ENCODE results near the gene RFTN1. TPM values are rescaled to one million over a fixed set of nuclear protein-coding genes. Genes with fewer than 3 reads are reported as not detected.

Gene RFTN1
- total RNA-seq, 1 donor from 2014 or later, result 20.9 TPM

DNA sequence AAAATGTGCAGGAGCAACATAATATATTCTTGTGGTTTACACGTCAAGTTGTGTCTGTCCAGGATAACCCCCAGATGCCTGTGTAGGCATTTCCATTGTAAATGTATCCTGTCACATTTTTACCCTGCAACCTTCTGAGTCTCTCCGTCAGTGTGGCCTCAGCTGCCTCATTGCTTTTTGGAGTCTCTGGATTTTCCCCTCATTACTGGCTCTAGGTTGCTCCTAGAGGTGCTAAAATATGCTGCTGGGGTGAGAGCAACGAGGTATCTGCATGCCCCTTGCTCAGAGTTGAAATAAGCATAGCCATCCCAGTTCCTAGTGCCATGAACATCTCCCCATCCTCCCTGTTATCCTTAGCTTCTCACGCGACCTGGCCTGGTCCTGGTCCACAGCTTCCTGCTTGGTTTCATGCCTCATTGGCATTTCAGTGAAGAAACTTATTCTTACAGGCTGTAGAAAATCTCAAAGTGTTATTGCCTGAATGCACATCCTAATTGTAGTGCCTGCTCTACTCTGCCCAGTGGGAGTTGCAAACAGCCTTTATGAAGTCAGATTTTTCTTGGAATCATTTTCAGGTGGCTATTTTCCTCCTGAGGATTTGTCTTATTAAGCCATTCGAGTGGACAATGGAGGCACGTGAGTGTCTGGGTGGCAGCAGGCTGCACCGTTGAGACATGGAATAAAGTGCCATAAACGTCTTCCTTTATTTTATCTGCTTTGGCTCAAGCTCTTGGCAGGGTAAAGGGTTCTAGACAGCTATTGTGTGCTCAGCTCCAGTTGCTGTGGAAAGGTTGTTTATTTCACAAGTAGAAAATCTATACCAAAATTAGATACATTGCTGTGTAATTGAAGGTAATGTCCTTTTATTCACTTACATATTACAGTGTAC is 215.3 kb downstream of the RFTN1 start:
- ATAC-seq (no peak), DNase-seq (ENCODE audit: low spot score) (no peak)

DNA sequence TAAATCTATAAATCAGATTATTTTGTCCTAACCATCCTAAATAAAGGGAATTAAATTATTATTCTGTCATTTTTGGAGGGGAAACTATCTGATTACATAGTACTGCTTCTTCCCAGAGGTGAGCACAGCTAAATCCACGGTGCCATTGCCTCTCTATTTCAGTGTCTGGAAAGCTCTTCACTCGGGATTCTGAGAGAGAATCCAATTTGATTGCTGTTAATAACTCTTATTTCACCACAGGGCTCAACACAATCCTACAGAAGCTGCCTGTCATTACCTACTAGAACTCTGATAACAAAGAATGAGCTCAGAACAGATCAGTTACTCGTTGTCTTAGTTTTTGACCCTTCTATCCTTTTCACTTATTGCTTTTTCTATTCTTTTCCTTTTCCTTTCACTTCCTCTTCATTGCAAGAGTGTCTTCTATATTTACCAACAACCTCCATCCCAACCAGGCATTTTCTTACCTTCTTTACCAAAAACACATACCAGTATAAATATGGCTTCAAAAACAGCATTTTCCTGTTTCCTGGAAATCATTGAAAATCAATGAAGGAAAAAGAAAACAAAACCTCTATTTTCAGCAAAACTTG is 218.1 kb downstream of the RFTN1 start:
- no peak for ATAC-seq
- no peak for DNase-seq (ENCODE audit: low spot score)

DNA sequence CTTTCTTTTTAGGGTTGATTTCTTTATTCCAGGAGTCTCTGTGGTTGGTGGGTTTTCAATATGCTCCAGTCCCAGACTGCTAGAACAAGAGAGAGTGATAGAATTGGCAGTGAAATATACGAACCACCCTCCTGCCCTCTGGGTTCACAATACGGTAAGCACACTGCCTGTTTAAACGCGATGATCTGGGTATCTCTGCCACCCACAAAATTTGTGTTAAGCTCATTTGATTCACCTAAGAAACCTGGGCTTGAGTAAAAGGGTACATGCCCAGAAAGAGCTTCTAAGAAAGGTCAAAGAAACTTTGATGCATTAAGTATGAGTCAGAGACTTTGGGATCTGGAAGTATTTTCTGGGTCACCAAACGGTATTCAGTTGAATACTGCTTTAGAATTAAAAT is 218.7 kb downstream of the RFTN1 start:
- ATAC-seq (no peak), DNase-seq (ENCODE audit: low spot score) (no peak)

DNA sequence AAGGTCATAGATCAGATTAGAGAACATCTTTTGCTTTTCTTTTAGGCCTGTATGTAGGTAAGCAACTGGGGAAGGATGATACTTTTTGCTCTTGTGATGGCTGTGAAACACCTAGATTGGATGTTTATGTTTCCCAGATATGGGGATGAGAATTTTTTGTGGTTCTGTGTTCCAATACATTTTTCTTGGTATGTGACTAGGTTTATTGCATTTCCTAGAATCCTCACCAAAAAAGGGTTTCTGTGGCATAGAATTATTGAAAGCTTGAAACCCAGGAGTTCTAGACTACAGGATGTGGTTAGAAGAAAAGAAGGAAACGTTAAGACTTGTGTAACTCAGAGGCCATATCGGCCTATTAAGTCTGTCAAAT is 222.7 kb downstream of the RFTN1 start:
- DNase-seq (ENCODE audit: low spot score), result no peak
- peak; percentile 10 for ATAC-seq

DNA sequence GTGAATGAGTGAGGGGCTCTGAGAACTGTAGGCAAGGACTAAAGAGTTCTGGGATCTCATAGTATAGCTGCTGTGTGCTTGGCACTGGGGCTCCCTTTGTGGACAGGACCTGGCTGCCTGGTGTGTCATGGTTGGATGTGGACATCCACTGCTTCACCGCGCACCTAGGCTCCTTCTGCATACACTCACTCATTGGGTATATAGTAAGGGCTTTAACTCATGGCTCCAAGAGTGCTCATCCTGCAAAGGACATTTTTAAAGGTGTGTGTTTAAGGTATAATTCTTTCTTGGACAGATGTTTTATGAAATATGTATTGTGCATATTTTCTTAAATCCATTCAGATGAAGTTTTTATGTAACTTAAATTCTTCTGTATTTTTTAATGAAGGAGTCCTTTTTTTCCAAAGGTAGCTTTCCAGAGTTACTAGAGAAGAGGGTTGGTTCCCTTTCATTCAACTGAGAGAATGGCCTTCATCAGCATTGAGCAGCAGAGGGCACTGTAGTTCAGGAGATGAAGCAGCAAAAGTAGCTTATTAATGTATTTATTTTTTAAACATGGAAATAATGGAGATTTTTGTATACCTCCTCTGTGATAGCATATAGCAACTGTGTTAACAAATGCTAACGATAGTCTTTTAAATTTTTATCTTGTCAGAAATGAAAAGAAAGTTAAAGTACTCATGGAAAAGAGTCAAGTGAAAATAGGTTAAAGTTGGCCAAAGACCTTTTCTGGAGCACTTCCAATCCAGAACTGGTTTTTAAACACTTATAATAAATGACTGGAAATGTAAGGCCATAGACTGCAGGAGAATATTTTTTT is 223.3 kb downstream of the RFTN1 start:
- DNase-seq (ENCODE audit: low spot score) (no peak), ATAC-seq (peak; percentile 91)

DNA sequence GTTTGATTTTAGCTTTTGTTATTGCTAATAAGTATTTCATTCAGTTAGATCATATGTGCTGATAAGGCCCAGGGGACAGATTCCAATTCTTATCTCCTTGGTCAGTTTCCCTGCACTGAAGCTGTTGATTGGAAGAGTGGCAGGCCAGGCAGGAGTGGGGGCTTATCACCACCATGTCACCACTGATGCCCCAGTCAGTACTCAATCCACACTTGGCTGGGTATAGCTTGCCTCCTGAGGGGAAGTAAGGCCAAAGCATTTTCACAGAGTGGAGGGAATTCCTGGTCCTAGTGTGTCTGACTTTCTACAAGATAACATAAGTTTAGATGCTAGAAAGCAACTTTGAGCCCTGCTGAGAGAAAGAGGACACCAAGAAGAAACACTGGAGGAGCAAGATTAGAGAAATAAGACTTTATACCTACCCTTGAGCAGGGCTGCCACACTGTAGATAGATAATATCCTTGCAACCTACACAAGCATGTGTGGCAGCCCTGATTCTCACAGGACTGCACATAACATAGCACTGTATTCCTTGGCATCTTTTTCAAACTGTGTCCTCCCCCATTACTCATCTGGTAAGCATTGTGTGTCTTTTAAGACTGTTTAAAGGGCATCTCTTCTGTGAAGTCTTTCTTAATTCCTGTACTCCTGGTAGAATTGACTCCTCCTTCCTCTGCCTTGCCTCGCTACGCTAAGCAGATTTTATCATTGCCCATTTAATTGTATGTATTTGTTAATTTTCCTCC is 224.2 kb downstream of the RFTN1 start:
- no peak for DNase-seq (ENCODE audit: low spot score)

DNA sequence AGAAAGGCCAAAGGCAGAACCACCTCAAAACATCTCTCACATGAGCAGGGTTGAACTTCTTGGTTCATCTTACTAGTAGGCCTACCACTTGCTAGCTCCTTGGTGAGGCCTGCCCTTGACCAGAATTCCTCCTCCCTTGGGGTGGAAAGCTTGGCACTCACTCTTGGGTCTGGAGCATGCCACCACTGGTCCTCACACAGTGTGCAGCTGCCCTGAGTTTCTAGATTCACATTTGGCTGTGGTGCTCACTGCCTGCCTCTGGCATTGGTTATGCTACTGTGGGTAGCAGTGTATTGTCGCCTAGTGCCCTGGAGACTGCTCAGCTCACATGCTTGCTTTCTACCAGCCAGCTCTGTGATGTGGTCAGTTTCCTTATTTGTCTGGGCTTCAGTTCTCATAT is 224.8 kb downstream of the RFTN1 start:
- DNase-seq (ENCODE audit: low spot score) (no peak), ATAC-seq (no peak)

More for the DNA sequence above, 224.2 kb downstream of the RFTN1 start:
- no peak for ATAC-seq

DNA sequence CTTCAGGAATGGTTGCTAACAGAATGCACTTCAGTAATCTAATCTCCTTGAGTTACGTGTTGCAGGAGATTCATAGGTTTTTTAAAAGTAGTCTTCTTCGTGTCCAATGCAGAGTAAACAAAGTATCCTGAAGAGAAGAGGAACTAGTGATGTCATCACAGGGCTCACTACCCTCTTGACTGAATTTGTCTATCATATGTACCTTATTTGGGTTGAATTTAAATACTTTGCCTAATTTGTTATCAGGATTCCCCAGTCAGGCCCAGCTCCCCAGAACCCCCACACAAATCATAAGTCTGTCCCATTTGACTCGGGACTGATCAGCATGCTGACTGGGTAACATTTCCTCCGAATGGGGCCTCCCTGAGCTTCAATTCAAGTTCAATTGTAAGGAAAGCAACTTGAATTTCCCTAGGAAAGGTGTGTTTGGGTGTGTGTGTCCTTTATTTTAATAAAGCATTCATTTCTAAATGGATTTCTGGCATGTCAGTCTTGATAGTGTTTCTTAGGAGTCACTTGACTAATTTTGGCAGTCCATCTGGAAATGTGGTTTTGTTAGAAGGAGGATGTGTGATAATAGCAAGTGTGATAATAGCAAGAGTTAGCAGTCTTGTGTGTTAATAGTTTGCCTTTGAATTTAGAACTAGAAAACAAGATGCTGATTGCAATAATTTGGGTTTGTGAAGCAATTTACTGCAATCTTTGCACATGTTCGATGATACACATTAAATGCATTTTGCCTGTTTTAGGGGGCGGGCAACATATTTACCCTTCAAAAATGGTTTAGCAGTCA is 226.6 kb downstream of the RFTN1 start:
- ATAC-seq (no peak), DNase-seq (ENCODE audit: low spot score) (no peak)

DNA sequence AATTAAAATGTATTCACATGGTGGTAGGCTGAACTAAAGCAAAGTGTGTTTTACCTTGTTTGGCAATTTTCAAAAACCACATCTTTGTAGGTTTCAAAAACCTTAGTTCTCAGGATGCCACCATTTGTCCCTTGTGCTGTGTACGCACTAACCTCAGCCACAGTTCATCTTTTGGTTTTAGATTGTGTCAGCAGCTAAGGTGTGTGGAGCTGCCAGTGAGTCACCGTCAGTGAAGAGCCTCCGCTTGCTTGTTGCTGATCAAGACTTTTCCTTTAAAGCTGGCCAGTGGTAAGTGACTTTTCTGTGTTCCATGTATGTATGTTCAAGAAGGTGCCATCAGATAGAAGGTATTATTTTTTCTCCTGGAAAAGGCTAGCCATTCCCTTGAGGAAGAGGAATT is 227.3 kb downstream of the RFTN1 start:
- DNase-seq (ENCODE audit: low spot score), result no peak

DNA sequence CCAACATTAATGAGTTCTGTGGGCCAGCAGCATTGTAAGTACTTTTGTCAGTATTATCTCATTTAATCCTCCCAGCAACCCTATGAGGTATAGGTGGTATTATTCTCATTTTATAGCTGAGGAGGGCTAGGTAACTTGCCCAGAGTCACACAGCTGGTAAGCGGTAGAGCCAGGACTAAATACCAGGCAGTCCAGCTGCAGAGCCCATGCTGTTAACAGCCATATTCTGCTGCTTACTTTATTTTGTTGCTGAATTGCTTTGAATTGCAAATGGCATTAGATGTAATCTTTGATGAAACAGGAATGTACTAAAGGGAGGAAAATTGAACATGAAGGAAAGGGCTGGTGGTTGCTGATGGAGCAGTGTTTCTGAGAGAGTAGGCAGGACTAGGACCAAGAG is 228.9 kb downstream of the RFTN1 start:
- no peak for ATAC-seq
- no peak for DNase-seq (ENCODE audit: low spot score)

More for the DNA sequence above, 227.3 kb downstream of the RFTN1 start:
- no peak for ATAC-seq

DNA sequence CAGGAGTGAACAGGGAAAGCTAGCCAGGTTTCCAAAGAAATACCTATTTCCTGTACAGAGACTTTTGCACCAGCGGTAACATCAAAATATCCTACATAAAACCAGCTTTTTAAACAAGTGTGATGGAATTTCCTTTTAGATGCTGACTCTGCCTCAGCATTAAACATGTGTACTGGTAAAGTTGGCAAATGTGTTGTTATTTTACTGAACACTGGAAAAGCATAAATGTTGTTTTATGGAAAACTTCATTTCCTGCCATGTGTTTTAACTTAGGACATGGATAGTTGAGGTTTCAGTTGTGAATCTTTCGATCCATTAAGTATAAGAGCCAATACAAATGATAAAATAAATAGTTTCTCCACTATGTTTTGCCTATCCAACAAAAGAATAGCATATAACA is 232.8 kb downstream of the RFTN1 start:
- ATAC-seq (no peak), DNase-seq (ENCODE audit: low spot score) (no peak)

DNA sequence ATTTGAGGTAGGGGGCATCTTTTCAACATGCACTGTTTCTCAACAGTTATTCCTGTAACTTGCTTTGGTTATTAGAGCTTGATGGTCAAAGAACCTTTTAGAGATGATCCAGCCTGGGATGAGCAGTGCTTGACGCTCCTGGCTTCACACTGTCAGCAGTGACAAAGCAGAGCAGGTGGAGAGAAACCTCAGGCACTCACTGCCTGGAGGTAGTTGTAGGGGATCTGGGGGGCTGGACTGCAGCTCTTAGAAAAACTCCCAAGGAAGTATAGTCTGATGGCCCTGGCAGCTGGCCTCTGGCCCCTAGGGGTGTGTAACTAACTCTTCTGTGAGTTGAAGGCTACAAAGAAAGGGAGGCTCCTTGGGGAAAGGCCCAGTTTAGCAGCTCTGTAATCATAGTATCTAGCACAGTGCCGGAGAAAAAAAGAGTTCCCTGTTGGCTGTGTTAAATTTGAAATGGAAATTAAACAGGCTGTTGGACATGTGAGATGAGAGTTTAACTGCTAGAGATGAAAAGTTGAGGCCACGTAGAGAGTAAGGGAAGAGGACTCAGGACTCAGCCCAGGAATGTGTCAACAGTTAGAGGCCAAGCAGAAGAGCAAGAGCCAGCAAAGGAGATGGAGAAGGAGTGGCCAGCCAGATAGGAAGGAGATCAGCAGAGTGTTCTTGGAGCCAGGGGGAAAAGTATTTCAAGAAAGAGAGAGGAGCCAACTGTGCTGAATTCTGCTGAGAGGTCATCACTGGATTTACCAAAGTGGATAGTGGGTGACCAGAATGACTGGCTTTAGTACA is 234.3 kb downstream of the RFTN1 start:
- no peak for ATAC-seq
- no peak for DNase-seq (ENCODE audit: low spot score)

DNA sequence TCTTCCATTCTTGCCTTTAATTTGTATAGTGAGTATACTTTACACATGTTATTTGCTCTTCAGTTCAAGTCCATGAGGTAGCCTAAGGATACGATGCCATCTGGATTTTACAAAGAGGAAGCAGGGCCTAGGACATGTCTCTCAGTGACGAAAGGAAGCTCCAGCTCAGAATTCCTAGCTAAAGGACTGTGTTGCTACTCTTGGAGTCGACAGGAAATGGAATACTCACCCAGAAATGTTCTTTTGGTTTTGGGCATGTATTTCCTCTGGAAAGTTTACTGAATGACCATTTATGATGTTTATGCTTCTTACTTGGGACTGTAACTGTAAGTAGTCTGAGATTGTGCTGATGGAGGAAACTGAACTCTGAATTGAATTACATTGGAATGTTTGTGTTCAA is 236.0 kb downstream of the RFTN1 start:
- ATAC-seq, result no peak
- DNase-seq (ENCODE audit: low spot score), result no peak

DNA sequence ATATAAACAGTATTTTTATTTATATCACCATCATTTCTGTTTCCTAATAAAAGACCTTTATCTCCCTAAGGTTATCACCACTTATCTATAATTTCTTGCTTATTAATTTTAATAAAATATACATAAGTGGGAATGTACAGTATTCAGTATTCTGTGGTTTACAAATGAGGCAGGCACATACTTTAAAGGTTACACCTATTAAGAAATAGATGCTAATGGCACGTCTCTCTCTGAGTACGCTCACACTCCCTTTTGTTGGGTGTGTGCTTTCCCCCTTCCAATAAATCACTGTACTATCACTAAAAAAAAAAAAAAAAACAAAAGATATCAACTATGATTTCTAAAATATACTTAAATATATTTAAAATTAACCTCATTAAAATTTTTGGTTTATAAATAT is 239.6 kb downstream of the RFTN1 start:
- ATAC-seq (no peak), DNase-seq (ENCODE audit: low spot score) (no peak)

DNA sequence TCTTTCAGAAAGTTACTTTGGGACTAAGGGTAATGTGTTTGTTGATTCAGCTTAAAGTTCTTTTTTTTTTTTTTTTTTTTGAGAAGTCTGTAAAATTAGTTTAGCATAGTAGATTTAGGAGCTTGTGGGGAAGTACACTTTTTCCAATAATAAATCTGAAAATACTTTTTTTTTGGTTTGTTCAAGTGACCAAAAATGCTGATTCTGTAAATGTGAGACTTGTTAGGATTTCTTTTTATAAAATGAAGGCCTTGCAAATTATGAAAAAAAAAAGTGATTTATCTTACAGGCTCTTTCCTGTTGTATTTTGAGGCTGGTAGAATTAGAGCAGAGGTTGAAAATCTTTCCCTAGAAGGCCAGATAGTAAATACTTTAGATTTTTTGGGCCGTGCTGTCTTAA is 240.9 kb downstream of the RFTN1 start:
- no peak for ATAC-seq
- DNase-seq (ENCODE audit: low spot score), result no peak

DNA sequence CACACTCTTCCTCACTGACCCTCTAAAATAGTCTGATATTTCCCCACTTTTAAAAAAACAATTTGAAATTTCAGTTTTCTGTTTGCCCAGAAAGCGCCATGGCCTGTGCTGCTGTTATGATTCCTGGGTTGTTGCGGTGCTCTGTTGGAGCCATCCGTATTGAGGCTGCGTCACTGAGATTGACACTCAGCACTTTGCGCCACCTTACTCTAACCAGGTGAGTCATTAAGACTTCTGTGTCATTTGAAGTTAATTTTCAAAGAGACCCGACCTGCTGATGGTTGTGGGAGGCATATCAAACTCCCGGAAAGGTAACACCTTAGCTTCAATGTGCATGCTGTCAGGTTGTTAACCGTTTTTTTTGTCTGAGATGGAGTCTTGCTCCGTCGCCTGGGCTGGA is 242.6 kb downstream of the RFTN1 start:
- ATAC-seq, result no peak

DNA sequence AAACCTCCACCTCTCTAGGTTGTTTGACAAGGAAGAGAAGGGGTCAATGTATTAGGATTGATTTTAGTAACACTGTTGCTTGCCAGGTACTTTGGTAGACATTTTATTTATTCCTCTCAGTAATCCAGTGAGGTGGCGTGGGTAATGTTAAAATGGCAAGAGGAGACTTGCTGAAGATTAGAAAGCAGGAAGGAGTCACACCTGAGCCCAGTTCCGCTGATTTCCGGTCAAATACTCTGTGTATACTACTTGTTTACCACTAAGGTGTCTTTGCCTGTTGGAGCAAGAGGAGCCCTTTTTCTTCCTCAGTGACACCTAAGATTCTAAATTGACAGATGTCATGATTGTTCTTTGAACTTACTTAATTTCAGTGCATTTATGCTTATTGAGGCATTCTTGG is 246.8 kb downstream of the RFTN1 start:
- DNase-seq (ENCODE audit: low spot score), result no peak

More for the DNA sequence above, 242.6 kb downstream of the RFTN1 start:
- no peak for DNase-seq (ENCODE audit: low spot score)

More for the DNA sequence above, 246.8 kb downstream of the RFTN1 start:
- peak; percentile 5 for ATAC-seq

All from left lobe of liver (tissue), 2 donors.